Inferior parietal cortex (tissue), 1 donor: ENCODE data around the gene ZSWIM8.
"Not testable (repeated sequence)": the region's sequence is repeated elsewhere in the genome, so short reads cannot be mapped to it uniquely, and the experiment has no call there.

Experiments
- DNase-seq: peaks from one replicate; pipeline ENCODE4 v3.0.0-alpha.2; 2016; ENCODE audit errors: extremely low spot score

ZSWIM8 gene

GRCh38 chr10:73795491-73795890 lies 10.1 kb downstream of the ZSWIM8 start:
- not testable (repeated sequence) for DNase-seq

- not testable (repeated sequence) for DNase-seq
Measured at GRCh38 chr10:73796035-73796434, 10.6 kb downstream of the ZSWIM8 start.

- DNase-seq, result no peak
Measured at GRCh38 chr10:73796766-73797165, 11.4 kb downstream of the ZSWIM8 start.

- DNase-seq, result no peak
Measured at GRCh38 chr10:73797324-73798025, 12.1 kb downstream of the ZSWIM8 start.

- no peak for DNase-seq
Measured at GRCh38 chr10:73798087-73798486, 12.7 kb downstream of the ZSWIM8 start.

- DNase-seq, result no peak
Measured at GRCh38 chr10:73798927-73799560, 13.6 kb downstream of the ZSWIM8 start.

GRCh38 chr10:73799899-73800559 lies 14.6 kb downstream of the ZSWIM8 start:
- no peak for DNase-seq

- DNase-seq, result no peak
Measured at GRCh38 chr10:73800560-73801252, 15.3 kb downstream of the ZSWIM8 start.

- no peak for DNase-seq
Measured at GRCh38 chr10:73801253-73801590, 15.8 kb downstream of the ZSWIM8 start.

- no peak for DNase-seq
Measured at GRCh38 chr10:73802276-73802991, 17.0 kb downstream of the ZSWIM8 start.

- no peak for DNase-seq
Measured at GRCh38 chr10:73803680-73804286, 18.4 kb downstream of the ZSWIM8 start.

- no peak for DNase-seq
Measured at GRCh38 chr10:73806176-73806950, 21.0 kb downstream of the ZSWIM8 start.

- no peak for DNase-seq
Measured at GRCh38 chr10:73807471-73807870, 22.1 kb downstream of the ZSWIM8 start.

GRCh38 chr10:73808021-73808815 lies 22.8 kb downstream of the ZSWIM8 start:
- DNase-seq, result no peak

GRCh38 chr10:73809061-73809818 lies 23.8 kb downstream of the ZSWIM8 start:
- DNase-seq, result no peak

- no peak for DNase-seq
Measured at GRCh38 chr10:73810358-73810734, 24.9 kb downstream of the ZSWIM8 start.

- DNase-seq, result no peak
Measured at GRCh38 chr10:73810735-73811465, 25.5 kb downstream of the ZSWIM8 start.

GRCh38 chr10:73812657-73813056 lies 27.3 kb downstream of the ZSWIM8 start:
- DNase-seq, result no peak
